Measurements from ENCODE around the gene PAPOLG.

DNA sequence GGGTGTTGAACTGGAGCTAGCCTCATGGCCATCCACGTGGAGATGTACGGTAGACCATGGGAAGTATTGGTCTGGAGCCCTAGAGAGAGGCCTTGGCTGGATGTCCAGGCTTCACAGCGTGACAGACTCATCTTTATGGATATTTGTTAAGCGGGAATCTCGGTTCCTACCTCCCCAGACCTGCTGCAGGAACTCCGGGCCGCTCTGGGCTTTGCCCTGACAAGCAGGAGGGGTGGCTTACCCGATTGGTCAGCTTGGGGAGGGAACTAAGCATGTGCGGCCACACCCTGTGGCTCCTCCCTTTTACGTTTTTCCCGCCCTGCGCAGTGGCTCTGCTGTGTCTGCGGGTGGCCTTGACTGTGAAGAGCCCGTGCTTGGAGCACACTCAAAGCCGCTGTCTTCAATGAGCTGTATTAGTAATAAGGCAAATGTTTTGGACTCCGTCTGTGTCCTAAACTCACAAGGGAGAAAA is 52.3 kb downstream of the PAPOLG start:
- TF ChIP-seq POLR2AphosphoS5 (IDR thresholded peaks at IDR 0.05; ENCODE audit: insufficient read depth, low read depth, low read length) = no peak
- TF ChIP-seq CTCF (IDR thresholded peaks at IDR 0.05; ENCODE audit: extremely low read depth in 1 of 2, insufficient read depth in 1 of 2, low read depth in 1 of 2, low read length in 2 of 2) = no peak
- TF ChIP-seq, protein P1, sequence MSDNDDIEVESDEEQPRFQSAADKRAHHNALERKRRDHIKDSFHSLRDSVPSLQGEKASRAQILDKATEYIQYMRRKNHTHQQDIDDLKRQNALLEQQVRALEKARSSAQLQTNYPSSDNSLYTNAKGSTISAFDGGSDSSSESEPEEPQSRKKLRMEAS (IDR thresholded peaks at IDR 0.05; ENCODE audit: insufficient read depth, insufficient read length) = no peak
- TF ChIP-seq EZH2 (IDR thresholded peaks at IDR 0.05; ENCODE audit: borderline replicate concordance, low read depth, low read length, severe bottlenecking) = no peak
- TF ChIP-seq FOS (IDR thresholded peaks at IDR 0.05; ENCODE audit: borderline replicate concordance, insufficient read depth, low read length) = no peak
- TF ChIP-seq POLR2A (IDR thresholded peaks at IDR 0.05; ENCODE audit: low read depth, low read length) = no peak
